ENCODE measurements around the gene CCDC61.

DNA sequence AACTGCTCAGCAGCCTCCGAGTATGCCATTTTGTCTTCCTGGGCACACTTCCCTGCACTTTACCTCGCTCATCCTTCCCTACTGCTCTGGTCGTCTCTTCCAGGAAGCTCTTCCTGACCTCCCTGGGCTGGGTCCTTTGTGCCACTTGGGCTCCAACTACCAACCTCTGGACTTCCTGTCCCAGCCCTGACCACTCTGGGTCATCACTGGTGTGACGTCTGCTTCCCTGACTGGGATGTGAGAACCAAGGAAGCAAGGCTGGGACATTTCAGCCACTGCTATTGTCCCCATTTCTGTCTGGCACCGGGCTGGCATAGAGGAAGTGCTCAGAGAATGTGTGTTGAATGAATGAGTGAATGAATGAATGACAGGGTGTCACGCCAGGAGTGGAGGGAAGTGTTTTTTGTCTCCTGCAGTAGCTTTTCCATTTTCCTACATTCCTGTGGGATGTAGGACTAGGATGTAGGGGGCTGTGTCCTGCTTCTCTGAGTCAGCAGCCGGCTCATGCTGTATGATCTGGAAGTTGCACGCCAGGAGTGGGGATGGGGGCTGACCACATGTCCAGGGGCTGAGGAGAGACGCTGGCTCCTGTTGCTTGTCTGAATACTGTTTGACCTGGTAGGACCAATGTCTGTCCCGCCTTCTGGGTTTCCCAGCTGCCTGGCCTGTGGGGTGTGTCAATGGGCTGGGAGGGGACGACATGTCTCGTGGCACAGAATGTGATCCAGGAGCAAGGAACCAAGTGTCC is 36.3 kb upstream of the CCDC61 start:
- TF ChIP-seq, protein P1, sequence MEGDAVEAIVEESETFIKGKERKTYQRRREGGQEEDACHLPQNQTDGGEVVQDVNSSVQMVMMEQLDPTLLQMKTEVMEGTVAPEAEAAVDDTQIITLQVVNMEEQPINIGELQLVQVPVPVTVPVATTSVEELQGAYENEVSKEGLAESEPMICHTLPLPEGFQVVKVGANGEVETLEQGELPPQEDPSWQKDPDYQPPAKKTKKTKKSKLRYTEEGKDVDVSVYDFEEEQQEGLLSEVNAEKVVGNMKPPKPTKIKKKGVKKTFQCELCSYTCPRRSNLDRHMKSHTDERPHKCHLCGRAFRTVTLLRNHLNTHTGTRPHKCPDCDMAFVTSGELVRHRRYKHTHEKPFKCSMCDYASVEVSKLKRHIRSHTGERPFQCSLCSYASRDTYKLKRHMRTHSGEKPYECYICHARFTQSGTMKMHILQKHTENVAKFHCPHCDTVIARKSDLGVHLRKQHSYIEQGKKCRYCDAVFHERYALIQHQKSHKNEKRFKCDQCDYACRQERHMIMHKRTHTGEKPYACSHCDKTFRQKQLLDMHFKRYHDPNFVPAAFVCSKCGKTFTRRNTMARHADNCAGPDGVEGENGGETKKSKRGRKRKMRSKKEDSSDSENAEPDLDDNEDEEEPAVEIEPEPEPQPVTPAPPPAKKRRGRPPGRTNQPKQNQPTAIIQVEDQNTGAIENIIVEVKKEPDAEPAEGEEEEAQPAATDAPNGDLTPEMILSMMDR (IDR thresholded peaks at IDR 0.05) = no peak
- no peak for TF ChIP-seq POLR2A (IDR thresholded peaks at IDR 0.05)
